GM04504 (cell line): ENCODE data around the gene KRTCAP3.
"Not testable (repeated sequence)": the region's sequence is repeated elsewhere in the genome, so short reads cannot be mapped to it uniquely, and the experiment has no call there.

ENCODE experiments used
- DNase-seq: peaks from one replicate; pipeline ENCODE4 v3.0.0-alpha.2; 2012; ENCODE audit warnings: low read depth

KRTCAP3 gene

GRCh38 chr2:27441958-27442919, at the start of gene KRTCAP3:
Gene KRTCAP3 (plus strand): TSS chr2:27442381. CDS start chr2:27442413, 32 bp downstream.
- no peak for DNase-seq

DNA sequence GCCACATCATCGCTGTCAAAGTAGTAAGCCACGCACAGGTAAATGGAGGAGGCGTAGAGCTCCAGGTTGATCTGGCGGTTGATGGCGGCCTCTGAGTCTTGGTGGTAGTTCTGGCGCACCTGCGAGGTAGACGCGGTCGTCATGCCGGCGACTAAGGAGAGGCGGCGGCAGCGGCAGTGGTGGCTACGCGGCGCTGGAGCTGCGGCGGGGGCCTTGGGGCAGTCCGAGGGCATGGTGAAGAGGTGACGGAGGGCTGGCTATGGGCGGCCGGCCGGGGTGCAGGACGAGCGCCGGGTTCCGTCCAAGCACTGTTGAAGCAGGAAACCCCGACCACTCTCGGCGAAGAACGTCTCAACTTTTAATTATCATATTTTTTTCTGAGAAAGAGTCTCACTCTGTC, 49.0 kb upstream of the KRTCAP3 start:
- DNase-seq = no peak

GRCh38 chr2:27398962-27399361, 43.2 kb upstream of the KRTCAP3 start:
- DNase-seq = no peak

GRCh38 chr2:27400348-27401135, 41.6 kb upstream of the KRTCAP3 start:
- no peak for DNase-seq

GRCh38 chr2:27407798-27408491, 34.2 kb upstream of the KRTCAP3 start:
- DNase-seq = no peak

- no peak for DNase-seq
These were observed 33.4 kb upstream of the KRTCAP3 start for GRCh38 chr2:27408601-27409320.

DNA sequence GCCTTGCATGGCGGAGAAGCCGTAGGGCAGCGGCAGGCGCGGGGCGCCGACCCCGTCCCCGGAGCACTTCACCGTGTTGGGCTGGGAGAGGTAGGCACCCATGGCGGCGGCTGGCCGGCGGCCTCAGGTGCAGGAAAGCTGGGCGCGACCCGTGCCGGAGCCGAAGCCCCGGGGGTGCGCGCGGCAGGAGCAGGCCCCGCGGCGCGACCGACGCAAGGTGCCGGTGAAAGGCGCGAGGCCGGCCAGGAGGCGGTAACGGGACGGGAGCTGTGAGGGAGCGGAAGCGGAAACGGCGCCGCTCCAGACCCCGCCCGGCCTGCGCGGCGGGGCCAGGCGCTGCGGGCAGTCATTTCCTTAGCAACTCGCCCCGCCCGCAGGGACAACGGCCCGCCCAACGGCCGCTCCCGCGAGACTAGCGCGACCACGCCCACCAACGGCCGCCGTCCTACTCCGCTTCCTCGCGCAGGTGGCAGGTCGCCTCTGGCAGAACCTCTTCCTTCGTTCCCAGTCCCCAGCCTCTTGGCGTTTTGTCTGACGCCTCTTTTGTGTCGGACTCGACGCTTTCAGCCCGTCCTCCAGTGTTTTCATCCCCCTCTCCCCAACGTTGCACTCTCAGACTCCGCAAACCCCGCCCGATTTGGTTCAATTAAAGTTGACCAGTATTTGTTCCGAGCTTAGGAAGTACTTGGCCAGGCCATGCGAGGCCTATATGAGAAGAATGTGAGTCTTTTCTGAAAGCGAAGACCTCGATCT, 32.7 kb upstream of the KRTCAP3 start, which contains the start of gene PPM1G:
TSS of gene PPM1G (minus strand) at position 271 of the 753 bp plus-strand sequence. CDS start at position 102, 169 bp downstream.
- DNase-seq = peak; percentile 85

- DNase-seq = no peak
These were observed 29.6 kb upstream of the KRTCAP3 start for GRCh38 chr2:27412419-27413152.

DNA sequence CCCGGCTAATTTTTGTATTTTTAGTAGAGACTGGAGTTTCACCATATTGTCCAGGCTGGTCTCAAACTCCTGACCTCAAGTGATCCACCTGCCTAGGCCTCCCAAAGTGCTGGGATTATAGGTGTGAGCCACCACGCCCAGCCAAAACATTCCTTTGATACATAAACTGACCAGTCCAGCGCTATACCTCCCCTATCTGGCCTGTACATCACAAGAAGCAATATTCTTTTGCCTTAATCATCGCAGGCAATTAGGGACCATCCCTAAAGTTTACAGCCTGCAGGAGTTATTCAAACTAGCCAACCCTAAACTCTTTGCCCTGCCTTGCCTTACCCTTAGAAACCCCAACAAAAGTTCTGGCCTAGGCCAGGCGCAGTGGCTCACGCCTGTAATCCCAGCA, 26.0 kb upstream of the KRTCAP3 start:
- DNase-seq = no peak

GRCh38 chr2:27420996-27421395, 21.2 kb upstream of the KRTCAP3 start:
- DNase-seq = no peak

DNA sequence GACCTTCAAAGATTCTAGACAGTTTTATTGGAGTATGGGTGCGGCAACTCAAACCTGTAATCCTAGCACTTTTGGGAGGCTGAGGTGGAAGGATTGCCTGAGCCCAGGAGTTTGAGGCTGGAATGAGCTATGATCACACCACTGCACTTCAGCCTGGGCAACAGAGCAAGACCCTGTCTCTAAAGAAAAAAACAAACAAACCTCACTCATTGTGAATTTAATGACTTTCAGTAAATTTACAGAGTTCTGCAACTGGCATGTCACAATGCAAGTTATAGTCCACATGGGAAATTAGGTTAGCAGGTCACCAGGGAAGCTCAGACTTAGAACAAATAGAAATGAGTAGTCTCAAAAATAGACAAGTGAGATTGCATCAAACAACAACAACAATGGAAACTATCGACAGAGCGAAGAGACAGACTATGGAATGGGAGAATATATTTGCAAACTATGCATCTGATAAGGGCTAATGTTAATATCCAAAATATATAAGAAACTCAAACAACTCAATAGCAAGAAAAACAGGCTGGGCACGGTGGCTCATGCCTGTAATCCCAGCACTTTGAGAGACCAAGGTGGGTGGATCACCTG, 20.4 kb upstream of the KRTCAP3 start:
- no peak for DNase-seq

DNA sequence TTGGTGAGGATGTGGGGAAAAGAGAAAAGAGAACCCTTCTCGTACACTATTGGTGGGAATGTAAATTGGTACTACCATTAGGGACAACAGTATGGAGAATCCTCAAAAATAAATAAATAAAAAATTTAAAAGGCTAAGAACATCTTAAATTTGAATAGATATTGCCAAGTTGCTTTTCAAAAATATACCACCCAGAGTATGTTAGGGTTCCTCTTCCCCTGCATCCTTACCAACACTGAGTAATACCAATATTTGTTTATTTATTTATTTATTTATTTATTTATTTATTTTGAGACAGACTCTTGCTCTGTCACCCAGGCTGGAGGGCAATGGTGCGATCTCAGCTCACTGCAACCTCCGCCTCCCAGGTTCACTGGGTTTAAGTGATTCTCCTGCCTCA, 19.2 kb upstream of the KRTCAP3 start:
- DNase-seq = no peak

DNA sequence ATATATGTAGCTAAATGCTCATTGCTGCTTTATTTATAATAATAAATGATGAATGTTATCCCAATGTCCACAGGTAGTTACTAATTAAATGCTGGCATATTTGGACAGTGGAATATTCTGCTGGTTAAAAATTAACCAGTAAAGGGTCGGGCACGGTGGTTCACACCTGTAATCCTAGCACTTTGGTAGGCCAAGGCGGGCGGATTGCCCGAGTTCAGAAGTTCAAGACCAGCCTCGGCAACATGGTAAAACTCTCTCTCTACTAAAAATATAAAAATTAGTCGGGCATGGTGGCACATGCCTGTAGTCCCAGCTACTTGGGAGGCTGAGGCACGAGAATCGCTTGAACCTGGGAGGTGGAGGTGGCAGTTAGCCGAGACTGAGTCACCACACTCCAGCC, 17.1 kb upstream of the KRTCAP3 start:
- not testable (repeated sequence) for DNase-seq

DNA sequence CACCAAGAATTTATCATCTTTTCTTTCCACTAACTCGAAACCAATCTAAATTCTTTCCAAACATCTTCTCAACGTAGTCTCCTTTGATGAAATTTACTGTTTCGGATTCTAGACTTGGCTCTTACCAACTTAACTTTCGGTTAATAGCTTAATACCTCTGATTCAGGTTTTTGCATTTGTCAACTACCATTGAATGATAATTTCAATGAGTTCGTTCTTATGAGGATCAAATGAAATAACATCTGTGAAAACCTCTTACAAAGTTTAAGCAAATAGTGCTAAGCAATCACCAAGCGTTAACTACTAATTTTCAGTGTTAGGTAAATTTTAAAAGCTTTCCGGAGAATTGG, 14.3 kb upstream of the KRTCAP3 start:
- no peak for DNase-seq

DNA sequence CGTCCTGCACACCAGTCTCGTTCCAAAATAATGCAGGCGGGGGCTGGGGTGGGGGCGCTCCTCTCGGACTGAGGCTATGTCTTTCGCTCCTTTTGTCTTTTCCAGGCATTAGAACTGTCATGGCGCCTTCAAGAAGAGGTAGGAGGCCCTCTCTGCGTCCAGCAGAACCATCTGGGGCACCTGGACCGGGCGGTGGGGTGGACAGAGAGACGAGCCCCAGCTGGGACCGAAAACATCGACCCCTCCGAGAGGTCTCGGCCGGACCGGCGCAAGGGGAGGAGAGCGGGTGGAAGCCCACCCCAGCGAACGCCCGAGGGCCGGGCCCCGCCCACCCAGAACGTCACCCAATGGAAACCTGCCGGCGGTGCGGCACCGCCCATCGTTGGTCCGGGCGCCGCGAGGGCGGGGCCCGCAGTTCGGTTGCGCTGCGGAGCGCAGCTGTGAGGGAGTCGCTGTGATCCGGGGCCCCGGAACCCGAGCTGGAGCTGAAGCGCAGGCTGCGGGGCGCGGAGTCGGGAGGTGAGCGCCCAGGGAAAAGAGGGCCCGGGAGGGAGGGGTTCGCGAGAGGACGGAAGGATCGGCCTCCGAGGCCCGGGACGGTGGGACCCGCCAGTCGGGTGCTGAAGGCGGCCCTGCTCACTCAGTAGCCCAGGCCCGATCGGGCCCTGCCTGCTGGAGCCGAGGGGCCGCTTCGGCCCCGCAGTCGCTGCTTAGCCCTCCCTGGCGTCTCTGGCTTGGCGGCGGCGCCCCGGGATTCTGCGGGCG, 13.8 kb upstream of the KRTCAP3 start, which contains the start of gene NRBP1:
TSS of gene NRBP1 (plus strand) at position 419 of the 765 bp plus-strand sequence. CDS start 4,643 bp downstream, outside the sequence.
- peak; percentile 64 for DNase-seq

DNA sequence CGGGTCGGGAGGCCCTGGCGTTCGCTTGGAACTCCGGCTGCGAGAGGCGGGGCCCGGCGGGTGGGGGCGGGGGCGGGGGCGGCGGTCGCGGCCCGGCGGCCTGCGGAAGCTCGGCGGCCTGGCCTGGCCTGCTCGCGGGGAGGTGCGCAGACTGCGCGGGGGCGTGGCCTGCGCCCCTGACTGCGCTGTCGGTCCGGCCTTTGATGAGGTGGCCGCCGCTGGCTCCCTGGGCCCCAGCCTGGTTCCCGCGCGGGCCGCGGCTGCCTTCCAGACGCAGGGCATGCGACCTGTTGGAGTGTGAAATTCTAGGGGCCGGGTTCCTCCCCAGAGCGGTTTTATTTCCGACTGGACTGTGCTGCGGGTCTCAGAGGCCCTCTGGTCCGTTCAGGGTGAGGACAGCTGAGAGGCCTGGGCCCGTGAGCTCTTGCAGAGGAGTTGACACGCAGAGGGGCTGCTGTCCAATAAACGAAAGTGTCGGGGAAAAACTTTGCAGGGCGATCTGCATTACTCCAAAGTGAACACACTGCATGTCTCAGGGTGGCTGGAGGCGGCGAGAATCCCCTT, 13.1 kb upstream of the KRTCAP3 start:
- DNase-seq = peak; percentile 58

GRCh38 chr2:27431395-27431794, 10.8 kb upstream of the KRTCAP3 start:
- no peak for DNase-seq

- no peak for DNase-seq
These were observed 6.6 kb upstream of the KRTCAP3 start for GRCh38 chr2:27435628-27436027.
